Skeletal muscle satellite cell (primary cell): ENCODE data around the gene DRD5. TPM values are rescaled to one million over a fixed set of nuclear protein-coding genes. Genes with fewer than 3 reads are reported as not detected.

Experiments
- H3K27me3 ChIP-seq: 2 replicates; pipeline ENCODE4 v1.7.0; 2013; ENCODE audit warnings: low read length; ENCODE audit not compliant: control insufficient read depth, insufficient read depth
- H3K36me3 ChIP-seq: 2 replicates; pipeline ENCODE4 v1.7.0; 2013; ENCODE audit warnings: mild to moderate bottlenecking, control low read depth, low read length; ENCODE audit not compliant: insufficient read depth
- H3K4me1 ChIP-seq: 2 replicates; pipeline ENCODE4 v1.7.0; 2013; ENCODE audit warnings: low read length; ENCODE audit not compliant: control insufficient read depth, insufficient read depth
- H3K4me2 ChIP-seq: 2 replicates; pipeline ENCODE4 v1.7.0; 2013; ENCODE audit warnings: mild to moderate bottlenecking, low read length
- H3K4me3 ChIP-seq: 2 replicates; pipeline ENCODE4 v1.7.0; 2013; ENCODE audit warnings: low read length
- H3K9ac ChIP-seq: 2 replicates; pipeline ENCODE4 v1.7.0; 2013; ENCODE audit warnings: mild to moderate bottlenecking, low read depth, low read length, moderate library complexity
- H3K9me3 ChIP-seq: replicated peaks from 2 replicates; pipeline ENCODE4 v1.7.0; 2013; ENCODE audit warnings: mild to moderate bottlenecking, control low read depth, low read length
- small RNA-seq: library from RNA; depleted of rRNA; stranded (forward); fragments of <200 nt; gene quantifications from one replicate; pipeline ENCODE3, GENCODE V24; 2012

DRD5 gene

GRCh38 chr4:9820343-9820742 is 38.9 kb downstream of the DRD5 start:
- Histone ChIP-seq H3K36me3 (no peaks in the 10 kb centered on the region), H3K4me1 (no peaks in the 10 kb centered on the region), H3K9me3 (no peaks in the 10 kb centered on the region), H3K27me3 (no peaks in the 10 kb centered on the region), H3K9ac (no peak overlapping the region), H3K4me2 (no peak overlapping the region), H3K4me3 (no peak overlapping the region)

- H3K9me3 ChIP-seq: no peaks in the 10 kb centered on the region
- no peak overlapping the region for H3K9ac ChIP-seq
- H3K4me2 ChIP-seq: no peak overlapping the region
- H3K4me1 ChIP-seq: no peaks in the 10 kb centered on the region
- H3K27me3 ChIP-seq: no peaks in the 10 kb centered on the region
- no peaks in the 10 kb centered on the region for H3K36me3 ChIP-seq
- H3K4me3 ChIP-seq: no peak overlapping the region
Measured at GRCh38 chr4:9825049-9825448, 43.6 kb downstream of the DRD5 start.

- Histone ChIP-seq H3K4me3 (no peak overlapping the region), H3K4me1 (no peaks in the 10 kb centered on the region), H3K27me3 (no peaks in the 10 kb centered on the region), H3K9me3 (no peaks in the 10 kb centered on the region), H3K36me3 (no peaks in the 10 kb centered on the region), H3K4me2 (no peak overlapping the region), H3K9ac (no peak overlapping the region)
Measured at GRCh38 chr4:9826551-9826950, 45.1 kb downstream of the DRD5 start.

GRCh38 chr4:9832640-9833039 is 51.2 kb downstream of the DRD5 start:
- Histone ChIP-seq H3K4me2 (no peak overlapping the region), H3K9me3 (no peaks in the 10 kb centered on the region), H3K36me3 (no peaks in the 10 kb centered on the region), H3K27me3 (no peaks in the 10 kb centered on the region), H3K4me1 (no peaks in the 10 kb centered on the region), H3K9ac (no peak overlapping the region), H3K4me3 (no peak overlapping the region)

- no peaks in the 10 kb centered on the region for H3K36me3 ChIP-seq
- no peaks in the 10 kb centered on the region for H3K27me3 ChIP-seq
- no peak overlapping the region for H3K4me3 ChIP-seq
- H3K4me1 ChIP-seq: no peaks in the 10 kb centered on the region
- H3K9ac ChIP-seq: no peak overlapping the region
- H3K4me2 ChIP-seq: no peak overlapping the region
- H3K9me3 ChIP-seq: no peaks in the 10 kb centered on the region
Measured at GRCh38 chr4:9833421-9833820, 52.0 kb downstream of the DRD5 start.

Small RNA genes within 50 kb of the gene (small RNA-seq; reads per million reads assigned to genes)
- not detected for gene RNA5SP154
